ENCODE data around the gene UBQLN1. TPM values are rescaled to one million over a fixed set of nuclear protein-coding genes. Genes with fewer than 3 reads are reported as not detected.

Gene UBQLN1
- total RNA-seq, 1 experiment from 2014 or later: 111 TPM

DNA sequence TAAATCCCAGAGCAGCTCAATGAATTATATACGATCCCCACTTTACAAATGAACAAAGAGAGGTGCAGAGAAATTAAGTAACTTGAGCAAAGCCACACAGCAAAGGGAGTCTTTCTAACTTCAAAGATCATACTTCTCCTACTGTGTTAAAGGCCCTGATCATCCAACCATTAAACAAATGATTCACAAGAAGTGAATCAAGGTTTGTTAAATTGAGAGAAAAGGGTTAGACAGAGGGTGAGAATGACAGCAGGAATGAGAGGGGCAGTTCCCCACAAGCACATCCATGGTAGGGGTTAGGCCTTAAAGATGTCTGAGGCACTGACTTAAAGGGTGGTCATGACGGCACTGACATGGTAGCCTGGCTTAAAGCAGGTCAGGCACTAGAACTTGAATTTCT is 74.1 kb downstream of the UBQLN1 start:
- Histone ChIP-seq H2BK20ac (ENCODE audit: low read depth, low read length, poor library complexity, severe bottlenecking) (no peak overlapping the region), H3T11ph (ENCODE audit: low read length) (no peak overlapping the region), H2BK120ac (ENCODE audit: low read depth, low read length, poor library complexity, severe bottlenecking) (no peak overlapping the region), H3K14ac (ENCODE audit: insufficient read depth, low read length) (no peak overlapping the region), H3K9ac (ENCODE audit: extremely low read depth, insufficient read length, low read length) (no peak overlapping the region), H4K20me1 (ENCODE audit: control insufficient read depth, insufficient read depth, insufficient read length) (no peaks in the 10 kb centered on the region), H4K91ac (ENCODE audit: insufficient read length, low read depth, low read length) (no peak overlapping the region), H3K27me3 (ENCODE audit: insufficient read depth, low read length) (no peaks in the 10 kb centered on the region), H3K23ac (ENCODE audit: insufficient read length, low read depth, low read length) (no peak overlapping the region), H3K18ac (ENCODE audit: insufficient read length, low read depth, low read length) (no peak overlapping the region), H3K4me2 (ENCODE audit: insufficient read depth, insufficient read length, low read length) (no peak overlapping the region), H2AFZ (ENCODE audit: low read length) (no peak overlapping the region), H3K9me3 (ENCODE audit: control insufficient read depth, low read depth, low read length) (no peaks in the 10 kb centered on the region), H2BK15ac (ENCODE audit: low read depth, low read length) (no peak overlapping the region), H4K5ac (ENCODE audit: insufficient read length, low read depth, low read length) (no peak overlapping the region), H3K4me1 (ENCODE audit: insufficient read depth, low read length) (no peaks in the 10 kb centered on the region), H3K4ac (ENCODE audit: low read depth, low read length) (no peak overlapping the region), H3K79me2 (ENCODE audit: insufficient read depth, low read length) (no peaks in the 10 kb centered on the region), H3K27ac (ENCODE audit: insufficient read length, low read depth, low read length) (no peak overlapping the region), H2BK5ac (ENCODE audit: insufficient read length, low read length) (no peak overlapping the region), H2AK5ac (ENCODE audit: insufficient read length, low read length) (no peak overlapping the region), H3K56ac (ENCODE audit: insufficient read length, low read depth, low read length) (no peak overlapping the region), H3K79me1 (ENCODE audit: insufficient read depth, low read depth, low read length, poor library complexity, severe bottlenecking) (no peaks in the 10 kb centered on the region), H4K8ac (replicated peaks; ENCODE audit: insufficient read length, low read depth, low read length) (no peak overlapping the region), H3K23me2 (ENCODE audit: insufficient read length, low read depth, low read length, poor library complexity, severe bottlenecking) (no peaks in the 10 kb centered on the region), H2BK12ac (ENCODE audit: insufficient read length, low read depth, low read length) (no peak overlapping the region)
- Mint-ChIP-seq H3K9me3 (no peaks in the 10 kb centered on the region), H3K4me3 (no peak overlapping the region), H3K36me3 (ENCODE audit: insufficient read depth in 1 of 3, low read depth in 3 of 3) (peaks cover 0 to 5% (median 4%) of the 10 kb centered on the region in 3 experiments; a peak in 4 of 7 replicates), H3K27me3 (ENCODE audit: low read depth) (peaks cover 2% of the 10 kb centered on the region), H3K27ac (no peak overlapping the region), H3K4me1 (peaks cover 30 to 38% of the 10 kb centered on the region in 2 experiments)
- no peak for DNase-seq
- TF ChIP-seq, protein P1, sequence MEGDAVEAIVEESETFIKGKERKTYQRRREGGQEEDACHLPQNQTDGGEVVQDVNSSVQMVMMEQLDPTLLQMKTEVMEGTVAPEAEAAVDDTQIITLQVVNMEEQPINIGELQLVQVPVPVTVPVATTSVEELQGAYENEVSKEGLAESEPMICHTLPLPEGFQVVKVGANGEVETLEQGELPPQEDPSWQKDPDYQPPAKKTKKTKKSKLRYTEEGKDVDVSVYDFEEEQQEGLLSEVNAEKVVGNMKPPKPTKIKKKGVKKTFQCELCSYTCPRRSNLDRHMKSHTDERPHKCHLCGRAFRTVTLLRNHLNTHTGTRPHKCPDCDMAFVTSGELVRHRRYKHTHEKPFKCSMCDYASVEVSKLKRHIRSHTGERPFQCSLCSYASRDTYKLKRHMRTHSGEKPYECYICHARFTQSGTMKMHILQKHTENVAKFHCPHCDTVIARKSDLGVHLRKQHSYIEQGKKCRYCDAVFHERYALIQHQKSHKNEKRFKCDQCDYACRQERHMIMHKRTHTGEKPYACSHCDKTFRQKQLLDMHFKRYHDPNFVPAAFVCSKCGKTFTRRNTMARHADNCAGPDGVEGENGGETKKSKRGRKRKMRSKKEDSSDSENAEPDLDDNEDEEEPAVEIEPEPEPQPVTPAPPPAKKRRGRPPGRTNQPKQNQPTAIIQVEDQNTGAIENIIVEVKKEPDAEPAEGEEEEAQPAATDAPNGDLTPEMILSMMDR (conservative IDR thresholded peaks at IDR 0.05): no peak
- no CpG with 5 or more reads among the region's 2 CpGs for WGBS (ENCODE audit: extremely low coverage, insufficient read length, low lambda C conversion rate)

All from H9 (cell line).